ENCODE measurements around the gene TMEM171. TPM values are rescaled to one million over a fixed set of nuclear protein-coding genes. Genes with fewer than 3 reads are reported as not detected.

Gene TMEM171
- total and polyA plus RNA-seq, 5 experiments from 2014 or later = 0.16 to 5.4 TPM; not detected in 3

DNA sequence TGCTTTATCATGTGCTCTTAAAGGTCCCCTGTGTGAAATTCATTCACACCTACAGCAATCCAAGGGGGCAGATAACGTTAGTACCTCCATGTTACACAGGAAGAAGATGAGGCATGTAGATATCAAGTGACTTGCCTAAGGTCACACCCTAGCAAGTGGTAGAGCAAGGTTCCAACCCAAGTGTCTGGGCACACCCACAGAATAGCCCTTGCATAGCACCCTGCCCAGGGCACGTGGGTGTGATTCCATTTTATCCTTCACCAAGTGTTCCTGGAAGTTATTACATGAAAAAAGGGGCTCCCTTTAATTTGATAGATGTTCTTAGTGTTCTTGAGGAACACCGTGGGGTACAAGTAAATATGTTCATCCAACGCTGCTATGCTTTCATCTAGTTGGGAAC lies 4.9 kb downstream of the TMEM171 start:
- POLR2A ChIA-PET = no interaction called here
- no peaks in the 10 kb centered on the region for H3K36me3 Mint-ChIP-seq
- peaks cover 37 to 82% (median 60%) of the 10 kb centered on the region in 5 donors for H3K27me3 Mint-ChIP-seq
- no peaks in the 10 kb centered on the region for H3K9me3 Mint-ChIP-seq
- ATAC-seq (no peak), DNase-seq (no peak)
- no peak overlapping the region for H3K27ac Mint-ChIP-seq
- H3K4me1 Mint-ChIP-seq = peaks cover 7 to 28% (median 24%) of the 10 kb centered on the region in 4 donors
- H3K4me3 Mint-ChIP-seq = no peak overlapping the region

DNA sequence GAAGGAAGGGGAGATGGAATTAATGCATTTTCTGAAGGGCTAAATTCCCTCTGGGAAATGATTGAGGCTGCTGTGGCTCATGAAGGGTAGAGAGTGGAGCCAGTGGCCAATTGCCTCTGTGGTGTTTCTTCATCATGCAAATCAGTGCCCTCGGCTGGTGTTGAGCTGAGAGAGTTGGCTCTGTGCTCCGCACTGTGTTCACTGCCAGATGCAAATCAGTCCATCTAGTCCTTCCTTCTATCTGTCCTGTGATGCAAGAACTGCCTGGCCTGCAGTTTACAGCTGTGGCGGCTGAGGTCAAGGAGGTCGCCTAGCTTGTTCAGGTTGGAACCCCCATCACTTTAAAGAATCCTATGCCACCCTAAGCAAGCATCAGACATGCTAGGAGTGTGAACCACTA lies 6.0 kb downstream of the TMEM171 start:
- Mint-ChIP-seq H3K4me3 (no peak overlapping the region), H3K9me3 (no peaks in the 10 kb centered on the region), H3K4me1 (peaks cover 4 to 23% (median 18%) of the 10 kb centered on the region in 4 donors), H3K27me3 (peaks cover 34 to 81% (median 60%) of the 10 kb centered on the region in 5 donors), H3K36me3 (no peaks in the 10 kb centered on the region), H3K27ac (peak overlapping the region in 1 of 10 donors; percentile 4)
- POLR2A ChIA-PET = no interaction called here
- DNase-seq (no peak), ATAC-seq (no peak)

DNA sequence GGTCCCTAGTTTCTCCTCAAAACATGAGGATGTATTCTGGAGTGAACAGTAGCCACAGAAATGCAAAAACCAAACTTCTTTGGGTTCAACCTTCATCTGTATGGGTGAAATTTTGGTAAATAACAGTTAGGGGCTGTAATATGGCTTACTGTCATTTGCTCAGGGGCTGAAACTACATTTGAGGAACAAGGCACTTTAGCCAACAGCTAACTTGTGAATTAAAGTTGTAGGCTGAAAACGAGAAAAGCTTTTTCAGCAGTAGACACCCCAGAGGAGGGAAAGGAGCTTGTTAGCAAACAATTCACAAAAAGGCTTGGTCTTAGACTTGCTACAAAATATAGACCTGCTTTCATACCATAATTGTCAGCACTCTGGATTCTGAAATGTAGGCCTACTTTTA lies 6.6 kb downstream of the TMEM171 start:
- no peak for ATAC-seq
- no peak for DNase-seq
- Mint-ChIP-seq H3K36me3 (no peaks in the 10 kb centered on the region), H3K4me3 (no peak overlapping the region), H3K27ac (no peak overlapping the region), H3K9me3 (no peaks in the 10 kb centered on the region), H3K4me1 (peaks cover 4 to 21% (median 18%) of the 10 kb centered on the region in 4 donors), H3K27me3 (peaks cover 31 to 75% (median 54%) of the 10 kb centered on the region in 5 donors)
- POLR2A ChIA-PET = no interaction called here

DNA sequence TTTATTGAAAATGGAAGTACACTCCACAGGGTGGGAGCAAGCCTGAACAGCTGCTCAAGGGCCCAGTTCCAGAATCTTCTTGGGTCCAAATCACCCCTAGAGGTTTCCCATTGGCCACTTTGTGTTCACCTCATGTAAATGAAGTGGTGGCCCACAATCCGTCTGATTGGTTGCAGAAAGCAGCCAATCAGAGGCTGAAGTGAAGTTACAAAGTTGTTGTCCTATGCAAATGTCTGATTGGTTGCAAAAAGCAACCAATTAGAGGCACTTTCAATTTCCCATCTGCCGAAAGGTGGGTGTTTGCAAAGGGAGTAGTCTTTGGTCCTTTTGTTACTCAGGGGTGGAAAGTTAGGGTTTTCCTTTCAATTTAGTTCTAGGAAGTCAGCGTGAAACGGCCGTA lies 8.8 kb downstream of the TMEM171 start:
- H3K27me3 Mint-ChIP-seq = peaks cover 29 to 68% (median 52%) of the 10 kb centered on the region in 5 donors
- H3K9me3 Mint-ChIP-seq = no peaks in the 10 kb centered on the region
- peaks cover 0 to 2% (median 2%) of the 10 kb centered on the region in 4 donors for H3K4me1 Mint-ChIP-seq
- POLR2A ChIA-PET = no interaction called here
- no peaks in the 10 kb centered on the region for H3K36me3 Mint-ChIP-seq
- H3K4me3 Mint-ChIP-seq = no peak overlapping the region
- DNase-seq (no peak), ATAC-seq (no peak)
- no peak overlapping the region for H3K27ac Mint-ChIP-seq

DNA sequence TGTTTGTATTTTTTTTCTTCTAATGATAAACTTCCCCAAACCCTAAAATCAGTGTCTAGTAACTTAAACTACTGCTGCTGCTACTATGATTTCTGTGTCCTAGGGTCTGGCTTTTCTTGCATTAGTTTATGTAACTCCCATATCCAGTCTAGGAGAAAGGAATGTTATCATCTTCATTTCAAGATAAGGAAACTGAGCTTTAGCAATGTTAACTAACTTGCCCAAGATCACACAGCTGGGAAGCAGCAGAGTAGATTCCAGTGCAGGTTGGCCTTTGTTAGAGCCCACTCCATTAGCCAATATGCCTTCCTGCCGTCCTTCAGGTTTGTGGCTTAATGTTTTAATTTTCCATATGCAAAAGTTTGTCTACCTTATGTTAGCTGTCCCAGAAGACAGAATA lies 10.4 kb downstream of the TMEM171 start:
- no peaks in the 10 kb centered on the region for H3K9me3 Mint-ChIP-seq
- H3K4me1 Mint-ChIP-seq = peaks cover 0 to 6% (median 1%) of the 10 kb centered on the region in 4 donors
- ATAC-seq (no peak), DNase-seq (no peak)
- no peak overlapping the region for H3K4me3 Mint-ChIP-seq
- no peaks in the 10 kb centered on the region for H3K36me3 Mint-ChIP-seq
- POLR2A ChIA-PET = no interaction called here
- peaks cover 38 to 68% (median 52%) of the 10 kb centered on the region in 5 donors for H3K27me3 Mint-ChIP-seq
- peak overlapping the region in 1 of 10 donors; percentile 49 for H3K27ac Mint-ChIP-seq

DNA sequence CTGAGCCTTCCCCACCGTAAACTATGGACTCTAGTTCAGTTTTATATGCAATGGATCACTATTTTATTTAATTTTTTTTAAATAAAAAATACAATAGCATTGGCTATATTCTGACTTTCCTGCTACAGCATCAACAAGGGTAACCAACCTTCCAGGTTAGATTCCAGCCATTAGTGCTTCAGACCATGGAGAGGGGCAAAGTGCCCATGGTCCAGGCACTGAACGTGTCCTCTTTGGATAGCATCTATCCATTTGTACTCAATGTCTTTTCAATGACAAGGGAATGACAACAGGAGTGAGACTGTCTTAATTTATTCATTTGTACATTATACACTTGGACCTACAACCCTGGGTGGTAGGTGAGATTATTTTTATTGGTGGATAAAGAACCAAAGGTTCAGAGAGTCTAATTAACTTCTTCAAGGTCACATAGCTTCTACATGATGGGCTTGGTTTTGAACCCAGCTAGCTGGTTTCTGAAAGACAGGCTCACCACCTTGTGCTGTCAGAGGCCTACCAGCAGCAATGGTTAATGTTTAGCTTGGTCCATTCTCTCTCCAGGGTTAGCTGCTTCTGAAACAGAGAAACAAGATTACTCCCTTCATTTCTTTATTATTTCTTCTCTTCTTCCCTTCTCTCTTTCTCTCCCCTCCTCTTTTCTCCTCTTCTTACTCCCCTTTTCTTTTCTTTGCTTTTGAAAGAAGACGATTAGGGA lies 11.5 kb downstream of the TMEM171 start:
- POLR2A ChIA-PET = no interaction called here
- Mint-ChIP-seq H3K36me3 (no peaks in the 10 kb centered on the region), H3K4me3 (no peak overlapping the region), H3K4me1 (peaks cover 0 to 6% (median 1%) of the 10 kb centered on the region in 4 donors), H3K9me3 (no peaks in the 10 kb centered on the region), H3K27ac (peak overlapping the region in 1 of 10 donors; percentile 16), H3K27me3 (peaks cover 29 to 70% (median 45%) of the 10 kb centered on the region in 5 donors)
- no peak for DNase-seq
- no peak for ATAC-seq

DNA sequence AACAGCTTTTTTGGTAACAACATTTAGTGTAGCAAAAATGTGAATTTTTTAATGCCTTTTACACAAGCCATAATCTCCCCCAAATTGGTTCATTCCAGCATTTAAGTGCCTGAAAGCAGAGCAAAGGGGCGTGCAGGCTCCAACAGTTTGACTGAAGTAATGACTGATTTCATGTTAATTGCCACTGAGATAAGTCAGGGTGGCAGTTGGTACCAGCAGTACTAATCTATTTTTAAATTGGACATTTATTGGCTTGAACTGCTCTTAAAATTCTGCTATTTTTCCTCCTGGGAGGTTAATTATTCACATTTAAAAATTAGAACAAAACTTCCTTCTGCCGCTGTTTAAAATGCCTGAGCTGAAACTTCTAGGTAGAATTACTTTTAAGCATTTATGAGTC lies 12.4 kb downstream of the TMEM171 start:
- Mint-ChIP-seq H3K4me1 (peaks cover 0 to 6% (median 1%) of the 10 kb centered on the region in 4 donors), H3K36me3 (no peaks in the 10 kb centered on the region), H3K27me3 (peaks cover 33 to 76% (median 50%) of the 10 kb centered on the region in 5 donors), H3K4me3 (no peak overlapping the region), H3K27ac (no peak overlapping the region), H3K9me3 (no peaks in the 10 kb centered on the region)
- no peak for ATAC-seq
- no peak for DNase-seq
- POLR2A ChIA-PET = no interaction called here

DNA sequence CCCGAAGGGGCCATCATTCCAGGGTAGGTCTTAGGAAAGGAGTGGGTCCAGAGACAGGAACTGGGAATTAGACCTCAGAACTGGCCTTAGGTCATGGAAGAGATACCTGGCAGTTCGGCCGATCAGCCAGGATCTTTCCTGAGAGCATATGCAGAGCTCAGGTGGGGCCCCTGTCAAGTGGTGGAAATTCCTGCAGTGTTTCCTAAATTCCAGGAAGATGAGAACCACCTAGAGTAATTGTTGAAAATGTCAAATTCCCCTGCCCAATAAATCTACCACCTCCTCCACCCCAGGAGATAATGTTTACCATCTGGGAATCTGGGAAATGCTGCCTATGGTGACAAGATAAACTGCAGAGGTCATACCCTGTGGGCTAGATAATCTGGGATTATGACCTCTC lies 14.6 kb downstream of the TMEM171 start:
- DNase-seq (no peak), ATAC-seq (no peak)
- peaks cover 32 to 62% (median 47%) of the 10 kb centered on the region in 5 donors for H3K27me3 Mint-ChIP-seq
- H3K4me3 Mint-ChIP-seq = no peak overlapping the region
- peak overlapping the region in 1 of 10 donors; percentile 60 for H3K27ac Mint-ChIP-seq
- H3K4me1 Mint-ChIP-seq = peaks cover 0 to 6% (median 2%) of the 10 kb centered on the region in 4 donors
- no peaks in the 10 kb centered on the region for H3K36me3 Mint-ChIP-seq
- POLR2A ChIA-PET = no interaction called here
- no peaks in the 10 kb centered on the region for H3K9me3 Mint-ChIP-seq

DNA sequence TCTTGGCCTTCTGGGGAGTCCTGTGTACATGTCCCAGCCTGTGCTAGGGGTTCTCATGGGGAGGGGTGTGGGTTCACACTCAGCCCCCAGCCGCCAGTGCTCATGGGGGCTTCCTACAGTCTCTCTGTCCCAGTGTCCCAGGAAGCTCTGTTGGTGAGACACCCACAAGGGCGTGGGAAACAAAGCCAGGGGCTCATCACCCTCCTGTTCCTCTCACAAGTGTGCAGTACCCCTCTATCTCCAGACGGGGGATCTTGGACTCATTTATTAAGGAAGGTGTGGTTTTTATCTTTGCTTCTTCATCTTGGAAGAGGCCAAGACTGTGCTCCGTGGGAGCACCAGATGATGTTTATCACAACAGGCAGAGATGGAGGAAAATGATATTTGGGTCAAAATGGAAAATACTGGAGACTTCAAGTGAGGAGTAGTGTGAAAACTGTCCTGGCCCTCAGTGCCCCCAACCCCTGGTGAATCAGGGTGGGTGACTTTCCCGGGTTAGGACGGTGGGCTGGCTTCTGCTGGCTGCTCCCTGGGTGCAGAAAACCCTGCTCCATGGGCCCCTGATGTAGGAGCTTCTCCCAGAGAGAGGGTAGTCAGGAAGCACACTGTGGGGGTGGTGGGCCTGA lies 15.2 kb downstream of the TMEM171 start:
- POLR2A ChIA-PET = no interaction called here

DNA sequence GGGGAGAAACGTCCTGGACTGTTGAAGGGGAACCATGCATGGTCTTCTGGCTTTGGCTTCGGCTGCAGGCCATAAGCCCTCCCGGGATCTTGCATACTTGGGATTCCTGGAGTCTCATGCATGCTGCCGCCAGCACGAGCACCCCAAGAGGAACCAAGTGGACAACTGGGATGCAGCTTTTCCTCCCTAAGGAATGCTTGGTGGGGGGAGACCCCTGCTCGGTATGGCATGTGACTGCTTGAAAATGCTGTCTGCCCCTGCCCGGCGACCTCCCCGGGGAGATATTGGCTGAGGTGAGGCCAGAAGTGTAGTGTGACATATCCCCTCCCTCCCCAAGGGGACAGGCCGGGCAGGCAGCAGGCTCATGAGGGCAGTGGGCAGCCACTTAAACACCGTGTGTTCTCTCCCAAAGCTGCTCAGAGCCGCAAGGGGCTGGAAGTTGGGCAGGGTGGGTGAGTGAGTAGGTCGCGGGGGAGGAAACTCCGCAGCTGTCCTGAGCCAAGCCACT lies 15.7 kb downstream of the TMEM171 start:
- peaks cover 0 to 6% (median 2%) of the 10 kb centered on the region in 4 donors for H3K4me1 Mint-ChIP-seq
- H3K27me3 Mint-ChIP-seq = peaks cover 28 to 56% (median 45%) of the 10 kb centered on the region in 5 donors
- H3K9me3 Mint-ChIP-seq = no peaks in the 10 kb centered on the region
- H3K27ac Mint-ChIP-seq = no peak overlapping the region
- ATAC-seq (no peak), DNase-seq (no peak)
- H3K4me3 Mint-ChIP-seq = no peak overlapping the region
- POLR2A ChIA-PET = no interaction called here
- no peaks in the 10 kb centered on the region for H3K36me3 Mint-ChIP-seq

More for the DNA sequence above, 15.2 kb downstream of the TMEM171 start:
- H3K4me1 Mint-ChIP-seq = peaks cover 0 to 6% (median 2%) of the 10 kb centered on the region in 4 donors
- H3K36me3 Mint-ChIP-seq = no peaks in the 10 kb centered on the region
- H3K9me3 Mint-ChIP-seq = no peaks in the 10 kb centered on the region
- H3K4me3 Mint-ChIP-seq = no peak overlapping the region
- no peak for ATAC-seq
- peak overlapping the region in 1 of 10 donors; percentile 60 for H3K27ac Mint-ChIP-seq
- peak in 2 of 10 donors; percentile 11 to 15 for DNase-seq
- peaks cover 30 to 57% (median 45%) of the 10 kb centered on the region in 5 donors for H3K27me3 Mint-ChIP-seq

DNA sequence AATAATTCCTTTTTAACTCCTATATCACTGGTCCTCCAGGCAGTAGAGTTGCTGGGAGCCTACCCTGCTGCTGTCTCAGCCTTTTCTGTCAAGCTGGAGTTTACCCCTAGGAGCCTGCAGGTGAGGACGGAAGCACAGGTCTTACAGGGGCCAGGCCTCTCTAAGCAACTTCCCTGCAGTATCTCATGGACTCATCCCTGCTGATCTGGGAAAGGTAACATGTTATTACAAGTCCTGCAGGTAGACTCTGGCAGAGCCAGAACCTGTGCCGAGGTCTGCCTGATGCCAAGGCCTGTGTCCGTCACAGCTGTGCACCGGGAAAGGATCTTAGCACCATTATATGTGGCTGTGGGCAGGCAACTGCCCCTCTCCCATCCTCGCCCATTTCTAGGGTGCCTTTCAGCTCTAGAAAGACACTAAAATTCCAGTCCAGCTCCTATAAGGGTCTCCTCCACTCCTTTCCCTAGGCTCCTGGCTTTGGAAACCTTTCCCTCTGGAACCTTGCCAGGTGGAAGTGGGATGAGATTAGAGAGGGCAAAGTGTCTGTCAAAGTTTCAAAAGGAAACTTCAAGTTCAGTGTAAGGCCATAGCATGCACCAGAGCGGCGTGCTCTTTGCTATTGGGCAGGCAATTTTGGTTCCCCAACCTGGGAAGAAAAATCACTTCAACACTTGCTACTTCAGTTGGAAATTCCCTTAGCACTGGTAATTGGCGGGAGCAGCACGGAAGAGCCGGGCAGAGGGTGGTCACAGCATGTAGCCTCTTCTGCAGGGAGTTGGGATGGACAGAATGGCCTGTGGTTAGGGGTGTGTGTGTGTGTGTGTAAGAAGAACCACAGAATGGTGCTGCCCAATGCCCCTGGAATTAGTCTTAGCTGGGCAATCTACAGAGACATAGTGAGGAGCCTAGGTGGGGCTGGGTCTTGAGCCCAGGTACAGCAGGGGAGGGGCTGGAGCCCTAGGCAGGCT lies 17.5 kb downstream of the TMEM171 start:
- H3K27me3 Mint-ChIP-seq = peaks cover 32 to 71% (median 46%) of the 10 kb centered on the region in 5 donors
- DNase-seq (no peak), ATAC-seq (no peak)
- no peaks in the 10 kb centered on the region for H3K36me3 Mint-ChIP-seq
- POLR2A ChIA-PET = no interaction called here
- no peak overlapping the region for H3K4me3 Mint-ChIP-seq
- H3K27ac Mint-ChIP-seq = no peak overlapping the region
- H3K9me3 Mint-ChIP-seq = no peaks in the 10 kb centered on the region
- H3K4me1 Mint-ChIP-seq = peaks cover 0 to 6% (median 2%) of the 10 kb centered on the region in 4 donors

DNA sequence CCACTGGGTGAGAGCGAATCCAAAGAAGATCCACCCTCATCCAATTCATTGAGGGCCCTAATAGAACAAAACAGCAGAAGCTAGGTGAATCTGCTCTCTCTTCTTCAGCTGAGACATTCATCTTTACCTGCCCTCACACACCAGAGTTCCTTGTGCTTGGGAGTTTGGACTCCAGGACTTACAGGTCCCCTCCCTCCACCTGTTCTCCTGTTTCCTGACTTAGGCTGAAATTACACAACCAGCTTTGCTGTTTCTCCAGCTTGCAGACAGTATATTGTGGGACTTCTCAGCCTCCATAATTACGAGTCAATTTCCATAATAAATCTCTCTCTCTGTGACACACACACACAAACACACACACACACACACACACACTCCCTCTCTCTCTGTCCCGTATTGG lies 19.1 kb downstream of the TMEM171 start:
- H3K27ac Mint-ChIP-seq = no peak overlapping the region
- ATAC-seq (no peak), DNase-seq (no peak)
- no peak overlapping the region for H3K4me3 Mint-ChIP-seq
- H3K36me3 Mint-ChIP-seq = no peaks in the 10 kb centered on the region
- H3K4me1 Mint-ChIP-seq = peaks cover 0 to 6% (median 2%) of the 10 kb centered on the region in 4 donors
- POLR2A ChIA-PET = no interaction called here
- H3K9me3 Mint-ChIP-seq = no peaks in the 10 kb centered on the region
- peaks cover 33 to 77% (median 50%) of the 10 kb centered on the region in 5 donors for H3K27me3 Mint-ChIP-seq

Measured in naive thymus-derived CD8-positive, alpha-beta T cell (primary cell).